Neural cell (in vitro differentiated cells): ENCODE measurements around the gene PHF21B.

Experiments used
- CTCF ChIP-seq: fragments of 450-650 bp; IDR thresholded peaks from 2 replicates; pipeline ENCODE4 v1.5.1; 2014; ENCODE audit warnings: antibody characterized with exemption, mild to moderate bottlenecking, moderate library complexity; ENCODE audit not compliant: poor library complexity, severe bottlenecking
- EP300 ChIP-seq: fragments of 450-650 bp; conservative IDR thresholded peaks from 2 replicates; pipeline ENCODE4 v1.6.1; 2014; ENCODE audit warnings: antibody characterized with exemption, mild to moderate bottlenecking, moderate library complexity; ENCODE audit not compliant: poor library complexity, severe bottlenecking
- EZH2 ChIP-seq: fragments of 200-600, 300-800 bp; shearing (Covaris generic), sonication (generic); IDR thresholded peaks from 2 replicates; pipeline ENCODE4 v1.6.1; 2014; ENCODE audit warnings: antibody characterized with exemption, low read length, borderline replicate concordance, mild to moderate bottlenecking; ENCODE audit not compliant: insufficient read depth, poor library complexity, severe bottlenecking
- MXI1 ChIP-seq: fragments of 450-650 bp; conservative IDR thresholded peaks from 2 replicates; pipeline ENCODE4 v1.6.1; 2014; ENCODE audit warnings: antibody characterized with exemption, mild to moderate bottlenecking; ENCODE audit not compliant: poor library complexity, severe bottlenecking
- POLR2AphosphoS5 ChIP-seq: IDR thresholded peaks from 2 replicates; pipeline ENCODE4 v1.6.1; 2012
- REST ChIP-seq: IDR thresholded peaks from 2 replicates; pipeline ENCODE4 v1.6.1; 2012; ENCODE audit warnings: borderline replicate concordance

GRCh38 chr22:45059296-45059695 lies 49.5 kb upstream of the PHF21B start:
- TF ChIP-seq CTCF (no peak), POLR2AphosphoS5 (no peak), EP300 (no peak), MXI1 (no peak), REST (no peak), EZH2 (no peak)
